ENCODE results near the gene ZNF575.

- TF ChIP-seq MXI1 (conservative IDR thresholded peaks at IDR 0.05; ENCODE audit: poor library complexity, severe bottlenecking) = no peak
- TF ChIP-seq EP300 (conservative IDR thresholded peaks at IDR 0.05; ENCODE audit: poor library complexity, severe bottlenecking) = no peak
Observed at GRCh38 chr19:43553656-43554055, 20.7 kb downstream of the ZNF575 start.
